Measurements from ENCODE around the gene EPS8L2.

DNA sequence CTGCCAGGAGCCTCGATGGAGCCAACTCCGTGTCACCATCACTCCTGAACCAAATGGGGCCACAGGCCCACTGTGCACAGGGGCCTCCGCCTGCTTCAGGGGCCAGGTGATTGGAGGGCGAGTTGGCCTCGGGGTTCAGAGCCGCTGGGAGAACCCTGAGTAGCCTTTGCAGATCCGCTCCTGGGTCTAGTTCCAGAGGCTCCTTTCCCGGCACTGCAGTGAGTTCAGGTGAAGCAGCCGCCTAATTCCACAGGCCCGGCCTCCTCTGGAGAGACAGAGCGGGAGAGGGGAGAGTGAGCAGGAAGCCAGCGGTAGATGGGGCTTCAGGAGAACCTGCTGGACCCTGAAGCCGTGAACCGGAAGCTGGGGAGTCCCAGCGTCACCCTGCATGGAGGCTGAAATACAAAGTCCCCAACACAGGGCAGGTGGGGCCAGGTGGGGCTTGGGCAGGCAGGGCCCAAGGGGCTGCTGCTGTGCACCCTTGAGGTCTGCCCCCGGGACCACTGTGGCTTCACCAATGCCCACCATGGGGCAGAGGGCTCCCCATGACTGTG, 46.4 kb upstream of the EPS8L2 start:
- TF ChIP-seq, protein P1, sequence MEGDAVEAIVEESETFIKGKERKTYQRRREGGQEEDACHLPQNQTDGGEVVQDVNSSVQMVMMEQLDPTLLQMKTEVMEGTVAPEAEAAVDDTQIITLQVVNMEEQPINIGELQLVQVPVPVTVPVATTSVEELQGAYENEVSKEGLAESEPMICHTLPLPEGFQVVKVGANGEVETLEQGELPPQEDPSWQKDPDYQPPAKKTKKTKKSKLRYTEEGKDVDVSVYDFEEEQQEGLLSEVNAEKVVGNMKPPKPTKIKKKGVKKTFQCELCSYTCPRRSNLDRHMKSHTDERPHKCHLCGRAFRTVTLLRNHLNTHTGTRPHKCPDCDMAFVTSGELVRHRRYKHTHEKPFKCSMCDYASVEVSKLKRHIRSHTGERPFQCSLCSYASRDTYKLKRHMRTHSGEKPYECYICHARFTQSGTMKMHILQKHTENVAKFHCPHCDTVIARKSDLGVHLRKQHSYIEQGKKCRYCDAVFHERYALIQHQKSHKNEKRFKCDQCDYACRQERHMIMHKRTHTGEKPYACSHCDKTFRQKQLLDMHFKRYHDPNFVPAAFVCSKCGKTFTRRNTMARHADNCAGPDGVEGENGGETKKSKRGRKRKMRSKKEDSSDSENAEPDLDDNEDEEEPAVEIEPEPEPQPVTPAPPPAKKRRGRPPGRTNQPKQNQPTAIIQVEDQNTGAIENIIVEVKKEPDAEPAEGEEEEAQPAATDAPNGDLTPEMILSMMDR (IDR thresholded peaks at IDR 0.05; ENCODE audit: insufficient read depth, low read length, poor library complexity, severe bottlenecking): no peak
- TF ChIP-seq EZH2phosphoT487 (conservative IDR thresholded peaks at IDR 0.05; ENCODE audit: low read length): no peak
